K562 (cell line): Measurements from ENCODE around the gene RFC2. TPM values are rescaled to one million over a fixed set of nuclear protein-coding genes. Genes with fewer than 3 reads are reported as not detected.

Experiments used
- BRD4 ChIP-seq: fragments of 200-600 bp; sonication (generic); IDR thresholded peaks from 2 replicates; pipeline ENCODE4 v1.6.1; 2017; ENCODE audit warnings: inconsistent platforms
- CTBP1 ChIP-seq: fragments of 450-650 bp; IDR thresholded peaks from 2 replicates; pipeline ENCODE4 v1.6.1; 2016; ENCODE audit warnings: borderline replicate concordance
- FOXA3 ChIP-seq, 2 experiments: fragments of 450-650 bp in 1 of 2; sonication (generic) in 1 of 2; formaldehyde crosslinking; IDR thresholded peaks in 1 of 2; conservative IDR thresholded peaks in 1 of 2; 2 replicates each; pipeline versions ENCODE4 v1.4.0 to v1.8.0; 2020 to 2022; ENCODE audit warnings: mild to moderate bottlenecking in 2 of 2, missing genetic modification reagents in 1 of 2
- HLTF ChIP-seq: fragments of 450-650 bp; IDR thresholded peaks from 2 replicates; pipeline ENCODE4 v1.6.1; 2016
- KLF16 ChIP-seq: IDR thresholded peaks from 2 replicates; pipeline ENCODE4 v1.6.1; 2016; ENCODE audit warnings: antibody characterized with exemption
- NCOA1 ChIP-seq: fragments of 450-650 bp; IDR thresholded peaks from 2 replicates; pipeline ENCODE4 v1.6.1; 2016; ENCODE audit warnings: low read depth
- POLR2AphosphoS5 ChIP-seq: IDR thresholded peaks from 2 replicates; pipeline ENCODE4 v1.6.1; 2011; ENCODE audit warnings: mild to moderate bottlenecking, low read depth, low read length, moderate library complexity; ENCODE audit not compliant: control insufficient read depth, insufficient read depth
- RBM17 ChIP-seq: fragments of 200-400 bp; formaldehyde crosslinking; IDR thresholded peaks from 2 replicates; pipeline ENCODE4 v1.6.1; 2017; ENCODE audit warnings: low read depth, mild to moderate bottlenecking, low read length, borderline replicate concordance
- SIN3B ChIP-seq: fragments of 450-650 bp; IDR thresholded peaks from 2 replicates; pipeline ENCODE4 v1.6.1; 2017; ENCODE audit warnings: low read depth, mild to moderate bottlenecking, moderate library complexity
- SRSF9 ChIP-seq: fragments of 200-400 bp; formaldehyde crosslinking; IDR thresholded peaks from 2 replicates; pipeline ENCODE4 v1.6.1; 2017; ENCODE audit warnings: low read depth, low read length, borderline replicate concordance
- TCF3 ChIP-seq: sonication (generic); formaldehyde crosslinking; IDR thresholded peaks from 2 replicates; pipeline ENCODE4 v1.4.0; 2020; ENCODE audit warnings: mild to moderate bottlenecking, missing genetic modification reagents
- TEAD1 ChIP-seq, 2 experiments: fragments of 450-650 bp in 1 of 2; sonication (generic) in 1 of 2; formaldehyde crosslinking; IDR thresholded peaks; 2 replicates each; pipeline versions ENCODE4 v1.4.0 to v1.8.0; 2020 to 2022; ENCODE audit warnings: mild to moderate bottlenecking in 2 of 2, missing genetic modification reagents in 1 of 2
- YY1 ChIP-seq, 3 experiments: IDR thresholded peaks; 2 replicates each; pipeline ENCODE4 v1.6.1; 2011; ENCODE audit warnings: low read length in 2 of 3, mild to moderate bottlenecking in 2 of 3, moderate library complexity in 2 of 3, borderline replicate concordance in 1 of 3, control low read depth in 1 of 3, low read depth in 1 of 3; ENCODE audit not compliant: insufficient read depth in 3 of 3, insufficient replicate concordance in 2 of 3, control insufficient read depth in 1 of 3, insufficient read length in 1 of 3; ENCODE audit errors: extremely low read depth in 1 of 3
- polyA plus RNA-seq, 8 experiments: library from polyadenylated mRNA; depleted of rRNA in 4 of 8; stranded (reverse) in 5 of 8; unstranded in 3 of 8; fragments of >200 nt; fragmentation: Nextera tagmentation in 2 of 8; fragmentation: Illumina TruSeq in 1 of 8; extraction: Ambion mirVana in 2 of 8; extraction: Trizol in 1 of 8; gene quantifications; 2 replicates each; pipeline versions ENCODE4 v1.2.1 to v1.2.3, GENCODE V29; 2011 to 2014; ENCODE audit warnings: inconsistent platforms in 1 of 8, missing spikeins in 1 of 8
- total RNA-seq, 7 experiments: library from RNA; depleted of rRNA in 6 of 7; stranded (reverse); fragments of >200 nt in 6 of 7; fragmentation: Illumina TruSeq in 2 of 7; extraction: Trizol in 2 of 7; gene quantifications; 2 replicates each; pipeline versions ENCODE4 v1.2.1 to v1.2.3, GENCODE V29; 2011 to 2021; ENCODE audit warnings: low replicate concordance in 1 of 7
- TF ChIP-seq, protein P1 (sequence below): fragments of 450-650 bp; formaldehyde crosslinking; IDR thresholded peaks from 2 replicates; pipeline ENCODE4 v1.4.0; 2020; ENCODE audit warnings: mild to moderate bottlenecking, moderate library complexity
- TF ChIP-seq, protein P2 (sequence below): fragments of 450-650 bp; IDR thresholded peaks from 2 replicates; pipeline ENCODE4 v1.7.1; 2018; ENCODE audit warnings: mild to moderate bottlenecking, low read depth; ENCODE audit not compliant: partially characterized antibody
- TF ChIP-seq, protein P3 (sequence below): fragments of 250-450 bp; sonication (Bioruptor Pico); IDR thresholded peaks from 2 replicates; pipeline ENCODE4 v1.8.0; 2022; ENCODE audit warnings: inconsistent platforms
- TF ChIP-seq, protein P4 (sequence below): fragments of 450-650 bp; IDR thresholded peaks from 2 replicates; pipeline ENCODE4 v1.6.1; 2014; ENCODE audit warnings: low read depth, mild to moderate bottlenecking, moderate library complexity, borderline replicate concordance
- TF ChIP-seq, protein P5 (sequence below): fragments of 200-800 bp; sonication (Bioruptor generic); IDR thresholded peaks from 2 replicates; pipeline ENCODE4 v1.6.1; 2017; ENCODE audit warnings: missing genetic modification characterization, missing compliant biosample characterization

RFC2 gene
- total and polyA plus RNA-seq, 9 of the 15 experiments (the other 6 are each of a cell fraction or from before 2014, with no cell fraction given): 32.5 to 161 (median 102) TPM

DNA sequence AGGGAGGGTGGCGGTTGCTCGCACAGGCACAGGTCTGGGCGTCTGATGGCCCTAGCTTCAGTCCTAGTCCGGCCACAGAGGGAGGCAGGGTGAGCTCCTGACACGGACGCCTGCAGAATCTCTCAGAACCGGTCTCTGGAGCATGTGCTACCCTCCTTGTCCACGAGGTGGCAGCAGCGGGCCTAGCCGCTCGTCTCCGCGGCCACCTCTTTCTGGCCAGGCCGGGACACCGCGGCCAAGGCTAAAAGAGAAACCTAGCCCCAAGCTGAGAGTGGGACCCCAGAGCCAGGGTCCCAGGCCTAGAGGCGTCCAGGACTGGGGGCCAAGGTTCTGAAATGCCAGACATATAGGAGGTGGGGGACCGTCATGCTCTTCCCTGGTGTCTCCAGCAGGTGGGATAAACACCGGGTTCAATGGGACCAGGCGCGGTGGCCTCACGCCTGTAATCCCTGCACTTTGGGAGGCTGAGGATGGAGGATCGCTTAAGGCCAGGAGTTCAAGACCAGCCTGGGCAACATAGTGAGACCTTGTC is 47.5 kb downstream of the RFC2 start (continued):
- TF ChIP-seq NCOA1 (no peak), KLF16 (0 out of 2 replicates have a peak, but pooled peaks have one; percentile 46), SRSF9 (no peak), CTBP1 (peak; percentile 55; the same call in 1 of the 2 replicates), FOXA3 (CRISPR knock-in tag; conservative IDR thresholded peaks at IDR 0.05 in 1 of 2, IDR thresholded peaks at IDR 0.05 in 1 of 2) (no peak), HLTF (0 out of 2 replicates have a peak, but pooled peaks have one; percentile 17), TCF3 (CRISPR knock-in tag) (no peak), RBM17 (no peak), SIN3B (no peak), YY1 (IDR thresholded peaks at IDR 0.05; ENCODE audit: borderline replicate concordance in 1 of 3, control insufficient read depth in 1 of 3, extremely low read depth in 1 of 3, insufficient read depth in 3 of 3, insufficient read length in 1 of 3, insufficient replicate concordance in 2 of 3, low read depth in 1 of 3, low read length in 2 of 3) (peak in 1 of 3 experiments; percentile 4), POLR2AphosphoS5 (no peak), BRD4 (no peak), TEAD1 (CRISPR knock-in tag; IDR thresholded peaks at IDR 0.05) (0 out of 4 replicates have a peak, but pooled peaks of 1 of the 2 experiments have one; percentile 12)
- TF ChIP-seq, protein P1, sequence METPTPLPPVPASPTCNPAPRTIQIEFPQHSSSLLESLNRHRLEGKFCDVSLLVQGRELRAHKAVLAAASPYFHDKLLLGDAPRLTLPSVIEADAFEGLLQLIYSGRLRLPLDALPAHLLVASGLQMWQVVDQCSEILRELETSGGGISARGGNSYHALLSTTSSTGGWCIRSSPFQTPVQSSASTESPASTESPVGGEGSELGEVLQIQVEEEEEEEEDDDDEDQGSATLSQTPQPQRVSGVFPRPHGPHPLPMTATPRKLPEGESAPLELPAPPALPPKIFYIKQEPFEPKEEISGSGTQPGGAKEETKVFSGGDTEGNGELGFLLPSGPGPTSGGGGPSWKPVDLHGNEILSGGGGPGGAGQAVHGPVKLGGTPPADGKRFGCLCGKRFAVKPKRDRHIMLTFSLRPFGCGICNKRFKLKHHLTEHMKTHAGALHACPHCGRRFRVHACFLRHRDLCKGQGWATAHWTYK (CRISPR knock-in tag): no peak
- TF ChIP-seq, protein P2, sequence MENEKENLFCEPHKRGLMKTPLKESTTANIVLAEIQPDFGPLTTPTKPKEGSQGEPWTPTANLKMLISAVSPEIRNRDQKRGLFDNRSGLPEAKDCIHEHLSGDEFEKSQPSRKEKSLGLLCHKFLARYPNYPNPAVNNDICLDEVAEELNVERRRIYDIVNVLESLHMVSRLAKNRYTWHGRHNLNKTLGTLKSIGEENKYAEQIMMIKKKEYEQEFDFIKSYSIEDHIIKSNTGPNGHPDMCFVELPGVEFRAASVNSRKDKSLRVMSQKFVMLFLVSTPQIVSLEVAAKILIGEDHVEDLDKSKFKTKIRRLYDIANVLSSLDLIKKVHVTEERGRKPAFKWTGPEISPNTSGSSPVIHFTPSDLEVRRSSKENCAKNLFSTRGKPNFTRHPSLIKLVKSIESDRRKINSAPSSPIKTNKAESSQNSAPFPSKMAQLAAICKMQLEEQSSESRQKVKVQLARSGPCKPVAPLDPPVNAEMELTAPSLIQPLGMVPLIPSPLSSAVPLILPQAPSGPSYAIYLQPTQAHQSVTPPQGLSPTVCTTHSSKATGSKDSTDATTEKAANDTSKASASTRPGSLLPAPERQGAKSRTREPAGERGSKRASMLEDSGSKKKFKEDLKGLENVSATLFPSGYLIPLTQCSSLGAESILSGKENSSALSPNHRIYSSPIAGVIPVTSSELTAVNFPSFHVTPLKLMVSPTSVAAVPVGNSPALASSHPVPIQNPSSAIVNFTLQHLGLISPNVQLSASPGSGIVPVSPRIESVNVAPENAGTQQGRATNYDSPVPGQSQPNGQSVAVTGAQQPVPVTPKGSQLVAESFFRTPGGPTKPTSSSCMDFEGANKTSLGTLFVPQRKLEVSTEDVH: no peak
- TF ChIP-seq, protein P3, sequence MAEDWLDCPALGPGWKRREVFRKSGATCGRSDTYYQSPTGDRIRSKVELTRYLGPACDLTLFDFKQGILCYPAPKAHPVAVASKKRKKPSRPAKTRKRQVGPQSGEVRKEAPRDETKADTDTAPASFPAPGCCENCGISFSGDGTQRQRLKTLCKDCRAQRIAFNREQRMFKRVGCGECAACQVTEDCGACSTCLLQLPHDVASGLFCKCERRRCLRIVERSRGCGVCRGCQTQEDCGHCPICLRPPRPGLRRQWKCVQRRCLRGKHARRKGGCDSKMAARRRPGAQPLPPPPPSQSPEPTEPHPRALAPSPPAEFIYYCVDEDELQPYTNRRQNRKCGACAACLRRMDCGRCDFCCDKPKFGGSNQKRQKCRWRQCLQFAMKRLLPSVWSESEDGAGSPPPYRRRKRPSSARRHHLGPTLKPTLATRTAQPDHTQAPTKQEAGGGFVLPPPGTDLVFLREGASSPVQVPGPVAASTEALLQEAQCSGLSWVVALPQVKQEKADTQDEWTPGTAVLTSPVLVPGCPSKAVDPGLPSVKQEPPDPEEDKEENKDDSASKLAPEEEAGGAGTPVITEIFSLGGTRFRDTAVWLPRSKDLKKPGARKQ (CRISPR knock-in tag): no peak
- TF ChIP-seq, protein P4, sequence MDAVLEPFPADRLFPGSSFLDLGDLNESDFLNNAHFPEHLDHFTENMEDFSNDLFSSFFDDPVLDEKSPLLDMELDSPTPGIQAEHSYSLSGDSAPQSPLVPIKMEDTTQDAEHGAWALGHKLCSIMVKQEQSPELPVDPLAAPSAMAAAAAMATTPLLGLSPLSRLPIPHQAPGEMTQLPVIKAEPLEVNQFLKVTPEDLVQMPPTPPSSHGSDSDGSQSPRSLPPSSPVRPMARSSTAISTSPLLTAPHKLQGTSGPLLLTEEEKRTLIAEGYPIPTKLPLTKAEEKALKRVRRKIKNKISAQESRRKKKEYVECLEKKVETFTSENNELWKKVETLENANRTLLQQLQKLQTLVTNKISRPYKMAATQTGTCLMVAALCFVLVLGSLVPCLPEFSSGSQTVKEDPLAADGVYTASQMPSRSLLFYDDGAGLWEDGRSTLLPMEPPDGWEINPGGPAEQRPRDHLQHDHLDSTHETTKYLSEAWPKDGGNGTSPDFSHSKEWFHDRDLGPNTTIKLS: 0 out of 2 replicates have a peak, but pooled peaks have one; percentile 32
- TF ChIP-seq, protein P5, sequence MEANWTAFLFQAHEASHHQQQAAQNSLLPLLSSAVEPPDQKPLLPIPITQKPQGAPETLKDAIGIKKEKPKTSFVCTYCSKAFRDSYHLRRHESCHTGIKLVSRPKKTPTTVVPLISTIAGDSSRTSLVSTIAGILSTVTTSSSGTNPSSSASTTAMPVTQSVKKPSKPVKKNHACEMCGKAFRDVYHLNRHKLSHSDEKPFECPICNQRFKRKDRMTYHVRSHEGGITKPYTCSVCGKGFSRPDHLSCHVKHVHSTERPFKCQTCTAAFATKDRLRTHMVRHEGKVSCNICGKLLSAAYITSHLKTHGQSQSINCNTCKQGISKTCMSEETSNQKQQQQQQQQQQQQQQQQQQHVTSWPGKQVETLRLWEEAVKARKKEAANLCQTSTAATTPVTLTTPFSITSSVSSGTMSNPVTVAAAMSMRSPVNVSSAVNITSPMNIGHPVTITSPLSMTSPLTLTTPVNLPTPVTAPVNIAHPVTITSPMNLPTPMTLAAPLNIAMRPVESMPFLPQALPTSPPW: 0 out of 2 replicates have a peak, but pooled peaks have one; percentile 10
